ENCODE data around the gene ZNF281.

Gene ZNF281

DNA sequence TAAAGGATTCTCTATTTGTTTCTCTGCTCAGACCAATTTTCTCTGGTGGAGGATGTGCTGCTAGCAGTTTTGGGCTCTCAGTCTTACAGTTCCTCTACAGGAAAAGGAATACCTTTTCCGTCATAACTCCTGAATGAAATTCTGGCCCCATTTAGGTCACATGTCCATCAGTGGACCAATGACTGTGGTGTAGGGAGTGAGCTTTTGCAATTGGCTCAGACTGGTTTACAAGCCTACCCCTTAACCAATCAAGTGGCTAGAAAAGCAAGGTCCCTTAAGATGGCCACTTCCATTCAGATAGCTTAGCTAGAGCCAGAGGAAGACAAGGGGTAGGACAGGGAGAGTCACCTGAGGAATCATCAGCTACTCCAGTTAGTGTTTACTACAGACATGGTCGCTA lies 16.4 kb upstream of the ZNF281 start:
- no peaks in the 10 kb centered on the region for H3K9me3 ChIP-seq (ENCODE audit: control insufficient read depth, insufficient read depth, low read length)
- H3K4me1 ChIP-seq (ENCODE audit: control insufficient read depth, low read length), result 0 out of 2 replicates have a peak, but pooled peaks cover 5% of the 10 kb centered on the region
- H3K27ac ChIP-seq (ENCODE audit: low read depth, low read length), result no peak overlapping the region
- no peaks in the 10 kb centered on the region for H3K9me2 ChIP-seq (replicated peaks; ENCODE audit: control insufficient read depth, low read length)
- H3K4me3 ChIP-seq (ENCODE audit: low read length), result no peak overlapping the region
- no peaks in the 10 kb centered on the region for H4K20me1 ChIP-seq (ENCODE audit: control insufficient read depth, insufficient read depth, low read depth, low read length)
- no peak overlapping the region for H3K4me2 ChIP-seq (ENCODE audit: low read length)
- no peaks in the 10 kb centered on the region for H3K36me3 ChIP-seq (ENCODE audit: control insufficient read depth, low read length)
- no peaks in the 10 kb centered on the region for H3F3A ChIP-seq (ENCODE audit: control insufficient read depth, insufficient read depth)
- no peaks in the 10 kb centered on the region for H3K27me3 ChIP-seq (ENCODE audit: control insufficient read depth, low read length)
- H3K79me2 ChIP-seq (ENCODE audit: control insufficient read depth, low read length), result no peaks in the 10 kb centered on the region
- TF ChIP-seq CTCF (IDR thresholded peaks at IDR 0.05; ENCODE audit: low read depth, low read length, poor library complexity, severe bottlenecking), result no peak
- no peak for TF ChIP-seq EZH2phosphoT487 (IDR thresholded peaks at IDR 0.05; ENCODE audit: borderline replicate concordance, low read length)

- no peaks in the 10 kb centered on the region for H3K79me2 ChIP-seq (ENCODE audit: control insufficient read depth, low read length)
- H3K4me3 ChIP-seq (ENCODE audit: low read length), result no peak overlapping the region
- no peaks in the 10 kb centered on the region for H3K36me3 ChIP-seq (ENCODE audit: control insufficient read depth, low read length)
- no peaks in the 10 kb centered on the region for H3K27me3 ChIP-seq (ENCODE audit: control insufficient read depth, low read length)
- no peak overlapping the region for H3K4me2 ChIP-seq (ENCODE audit: low read length)
- H4K20me1 ChIP-seq (ENCODE audit: control insufficient read depth, insufficient read depth, low read depth, low read length), result no peaks in the 10 kb centered on the region
- no peaks in the 10 kb centered on the region for H3K9me2 ChIP-seq (replicated peaks; ENCODE audit: control insufficient read depth, low read length)
- H3K27ac ChIP-seq (ENCODE audit: low read depth, low read length), result no peak overlapping the region
- no peaks in the 10 kb centered on the region for H3K9me3 ChIP-seq (ENCODE audit: control insufficient read depth, insufficient read depth, low read length)
- no peak for TF ChIP-seq CTCF (IDR thresholded peaks at IDR 0.05; ENCODE audit: low read depth, low read length, poor library complexity, severe bottlenecking)
- TF ChIP-seq EZH2phosphoT487 (IDR thresholded peaks at IDR 0.05; ENCODE audit: borderline replicate concordance, low read length), result no peak
- H3F3A ChIP-seq (ENCODE audit: control insufficient read depth, insufficient read depth), result no peaks in the 10 kb centered on the region
- 0 out of 2 replicates have a peak, but pooled peaks cover under 1% of the 10 kb centered on the region for H3K4me1 ChIP-seq (ENCODE audit: control insufficient read depth, low read length)
Measured at GRCh38 chr1:200423235-200423634, 13.4 kb upstream of the ZNF281 start.

- Histone ChIP-seq H3K79me2 (ENCODE audit: control insufficient read depth, low read length) (no peaks in the 10 kb centered on the region), H3F3A (ENCODE audit: control insufficient read depth, insufficient read depth) (no peaks in the 10 kb centered on the region), H3K36me3 (ENCODE audit: control insufficient read depth, low read length) (no peaks in the 10 kb centered on the region), H3K4me3 (ENCODE audit: low read length) (no peak overlapping the region), H3K27ac (ENCODE audit: low read depth, low read length) (no peak overlapping the region), H3K27me3 (ENCODE audit: control insufficient read depth, low read length) (no peaks in the 10 kb centered on the region), H3K4me2 (ENCODE audit: low read length) (no peak overlapping the region), H3K9me2 (replicated peaks; ENCODE audit: control insufficient read depth, low read length) (no peaks in the 10 kb centered on the region), H4K20me1 (ENCODE audit: control insufficient read depth, insufficient read depth, low read depth, low read length) (no peaks in the 10 kb centered on the region), H3K4me1 (ENCODE audit: control insufficient read depth, low read length) (no peaks in the 10 kb centered on the region), H3K9me3 (ENCODE audit: control insufficient read depth, insufficient read depth, low read length) (no peaks in the 10 kb centered on the region)
- TF ChIP-seq EZH2phosphoT487 (IDR thresholded peaks at IDR 0.05; ENCODE audit: borderline replicate concordance, low read length) (no peak), CTCF (IDR thresholded peaks at IDR 0.05; ENCODE audit: low read depth, low read length, poor library complexity, severe bottlenecking) (no peak)
Measured at GRCh38 chr1:200422211-200422610, 12.4 kb upstream of the ZNF281 start.
